Activated CD4-positive, alpha-beta T cell treated with anti-CD3 and anti-CD28 coated beads for 1 hour (primary cell): Measurements from ENCODE around the gene PEF1.

ENCODE experiments used
- DNase-seq: peaks from one replicate; pipeline ENCODE4 v3.0.0-alpha.2; 2020

The PEF1 gene

GRCh38 chr1:31652891-31653499 lies 8.3 kb upstream of the PEF1 start:
- DNase-seq, result no peak

GRCh38 chr1:31651766-31652165 lies 7.1 kb upstream of the PEF1 start:
- no peak for DNase-seq

GRCh38 chr1:31651089-31651420 lies 6.4 kb upstream of the PEF1 start:
- DNase-seq, result no peak

DNA sequence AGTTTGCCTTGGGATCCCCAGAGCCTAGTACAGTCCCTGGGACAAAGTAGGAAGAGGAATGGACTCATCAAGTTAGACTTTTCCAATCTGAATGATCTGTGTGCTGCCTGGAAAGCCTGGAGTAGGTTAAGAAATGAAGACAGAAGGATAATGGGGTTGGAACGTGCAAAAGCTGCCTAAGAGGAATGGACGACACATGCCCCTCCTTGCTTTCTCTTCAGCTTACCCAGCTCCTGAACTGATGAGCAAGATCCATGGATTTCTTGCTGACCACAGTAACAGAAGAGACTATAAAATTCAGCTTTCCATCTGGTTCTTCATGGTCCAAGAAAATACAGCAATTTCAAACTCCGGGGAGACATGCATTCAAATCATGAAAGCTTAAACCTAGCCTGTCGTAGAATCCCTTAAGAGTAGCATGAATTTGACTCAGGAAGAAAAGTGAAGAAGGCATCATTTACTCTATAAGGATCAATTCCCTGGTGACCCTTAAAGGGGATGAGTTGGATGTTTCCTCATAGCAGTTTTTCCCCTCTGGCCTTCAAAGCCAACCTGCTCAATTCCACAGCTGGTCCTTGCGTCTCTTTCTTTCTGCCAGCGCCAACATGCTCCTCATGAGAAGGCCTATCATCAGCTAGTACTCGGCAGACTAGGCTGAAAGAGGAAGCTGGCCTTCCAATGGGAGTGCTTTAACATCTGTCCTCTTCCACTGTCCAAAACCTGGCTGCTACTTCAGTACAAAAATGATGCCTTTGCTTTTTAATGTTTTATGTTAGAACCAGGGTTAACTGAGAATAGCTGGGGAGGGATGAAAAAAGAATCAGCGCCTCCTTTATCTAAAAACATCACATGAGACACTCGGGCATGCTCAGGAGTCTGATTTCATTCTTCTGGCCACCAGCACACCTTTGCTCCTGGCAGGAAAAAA lies 5.7 kb upstream of the PEF1 start:
- no peak for DNase-seq

GRCh38 chr1:31648641-31649357 lies 4.1 kb upstream of the PEF1 start:
- no peak for DNase-seq

DNA sequence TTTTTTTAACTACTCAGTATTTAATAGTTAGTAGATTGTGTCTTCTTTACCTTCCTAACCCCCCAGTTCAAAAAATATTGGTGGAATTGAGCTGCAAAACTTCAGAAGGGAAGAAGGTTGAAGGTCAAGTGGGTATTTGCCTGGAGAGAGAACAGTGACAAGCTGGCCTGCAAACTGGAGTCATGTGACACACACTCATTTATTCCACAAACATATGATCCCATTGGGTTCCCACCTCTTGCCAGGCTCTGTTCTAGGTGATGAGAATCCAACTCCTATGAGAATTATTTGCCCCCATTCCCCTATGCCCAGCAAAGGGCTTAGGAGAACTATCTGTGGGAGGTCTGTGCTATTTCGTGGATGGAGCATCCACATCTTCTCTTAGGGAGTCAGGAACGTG lies 3.5 kb upstream of the PEF1 start:
- DNase-seq, result no peak

GRCh38 chr1:31647106-31647505 lies 2.4 kb upstream of the PEF1 start:
- DNase-seq, result no peak

- no peak for DNase-seq
Measured at GRCh38 chr1:31646259-31646960, 1.7 kb upstream of the PEF1 start.

GRCh38 chr1:31645274-31645568 lies 545 bp upstream of the PEF1 start:
- DNase-seq, result no peak

- no peak for DNase-seq
Measured at GRCh38 chr1:31643976-31644559, 608 bp downstream of the PEF1 start.

GRCh38 chr1:31642897-31643296 lies 1.8 kb downstream of the PEF1 start:
- no peak for DNase-seq

DNA sequence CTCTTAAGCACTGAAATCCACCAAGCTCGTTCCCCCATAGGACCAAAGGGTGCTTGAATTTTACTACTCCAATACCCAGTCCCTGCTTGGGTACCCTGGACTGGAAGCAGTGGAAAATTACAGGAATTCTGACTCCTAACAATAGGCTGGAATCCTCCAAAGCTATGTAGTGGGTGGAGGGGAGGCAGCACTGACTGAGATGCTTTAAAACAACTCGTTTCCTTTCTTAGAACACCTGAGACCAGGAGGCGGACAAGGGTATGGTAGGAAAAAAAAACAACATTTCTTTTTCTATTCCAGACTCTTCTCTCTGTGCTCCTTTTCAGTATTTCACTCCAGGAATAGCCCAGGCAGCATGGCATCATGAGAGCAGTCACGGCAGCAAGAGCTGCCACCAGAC lies 2.3 kb downstream of the PEF1 start:
- DNase-seq, result no peak

- no peak for DNase-seq
Measured at GRCh38 chr1:31640964-31641363, 3.7 kb downstream of the PEF1 start.

DNA sequence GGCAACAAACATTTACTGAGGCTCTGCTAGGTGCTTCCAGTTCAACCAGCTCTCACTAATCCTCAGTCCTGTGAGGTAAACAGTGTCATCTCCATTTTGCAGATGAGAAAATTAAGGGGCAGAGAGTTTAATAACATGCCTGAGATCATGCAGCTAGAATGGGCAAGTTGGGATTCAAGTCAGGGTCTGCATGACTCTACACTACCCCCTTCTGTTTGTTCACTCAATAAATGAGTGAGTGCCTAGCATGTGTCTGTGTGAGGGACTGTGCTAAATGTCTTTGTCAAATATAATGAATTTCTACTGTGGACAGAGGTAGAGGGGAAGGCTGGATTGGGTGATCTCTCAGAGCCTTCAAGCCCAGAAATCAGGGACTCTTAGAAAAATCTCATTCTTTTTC lies 4.5 kb downstream of the PEF1 start:
- no peak for DNase-seq

DNA sequence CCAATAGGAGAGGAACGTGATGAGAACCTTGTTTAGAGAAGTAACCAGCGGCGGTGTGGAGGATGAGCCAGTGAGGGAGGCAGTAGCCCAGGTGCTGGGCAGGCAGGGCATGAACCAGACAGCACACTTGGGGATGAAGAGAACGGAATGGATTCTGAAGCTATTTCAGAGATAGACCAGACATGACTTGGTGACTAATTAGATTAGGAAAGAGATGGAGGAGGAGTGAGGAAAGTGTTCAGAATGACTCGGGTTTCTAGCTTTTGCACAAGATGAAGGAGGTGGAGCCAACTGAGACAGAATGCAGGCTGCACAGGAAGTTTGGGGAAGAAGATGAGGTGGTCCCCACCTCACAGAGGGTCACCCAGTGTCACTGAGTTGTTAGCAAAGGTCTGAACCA lies 5.1 kb downstream of the PEF1 start:
- DNase-seq, result no peak

GRCh38 chr1:31637915-31638673 lies 6.6 kb downstream of the PEF1 start:
- DNase-seq, result no peak

DNA sequence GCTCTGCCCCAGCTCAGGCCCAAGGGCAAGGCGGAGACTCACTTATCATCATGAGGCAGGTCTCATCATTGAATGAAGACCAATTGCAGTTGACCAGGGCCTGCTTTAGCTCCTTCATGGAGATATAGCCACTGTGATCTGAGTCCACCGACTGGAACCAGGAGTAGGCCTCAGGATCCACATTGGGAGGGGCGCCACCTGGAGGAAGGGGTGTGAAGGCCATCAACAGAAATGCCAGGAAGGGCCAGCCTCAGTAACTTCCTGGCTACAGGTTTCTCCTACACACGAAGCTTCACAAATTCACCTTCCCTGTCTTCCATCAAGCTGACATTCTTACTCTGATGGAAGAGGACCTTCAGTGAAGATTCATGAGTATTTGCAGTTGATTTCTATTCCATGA lies 11.6 kb downstream of the PEF1 start:
- no peak for DNase-seq

GRCh38 chr1:31632649-31633048 lies 12.0 kb downstream of the PEF1 start:
- DNase-seq, result no peak

GRCh38 chr1:31628931-31629556 lies 15.6 kb downstream of the PEF1 start:
- DNase-seq, result no peak

- no peak for DNase-seq
Measured at GRCh38 chr1:31627930-31628559, 16.6 kb downstream of the PEF1 start.

GRCh38 chr1:31627301-31627929 lies 17.3 kb downstream of the PEF1 start:
- DNase-seq, result no peak
